Measurements from ENCODE around the gene IFNG.

Gene IFNG

DNA sequence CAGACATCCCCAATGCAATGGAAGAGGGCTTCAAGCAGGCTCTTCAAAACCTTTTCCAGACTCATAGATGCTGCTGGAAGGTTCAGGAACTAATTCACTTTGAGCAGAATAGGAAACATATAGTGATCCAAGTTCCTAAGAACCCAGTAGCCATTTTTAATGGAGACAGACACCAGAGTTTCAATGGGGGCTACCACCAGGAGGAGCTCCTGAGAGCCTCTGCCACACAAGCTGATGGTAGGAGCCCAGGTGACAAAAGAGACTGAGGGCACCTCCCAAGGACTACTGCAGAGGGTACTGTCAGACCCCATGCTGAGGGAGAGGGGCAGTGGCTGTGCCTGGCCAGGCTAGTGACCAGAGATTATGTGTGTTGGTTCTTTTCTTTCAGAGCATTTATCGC lies 45.9 kb downstream of the IFNG start:
- peak; percentile 57 for DNase-seq

DNA sequence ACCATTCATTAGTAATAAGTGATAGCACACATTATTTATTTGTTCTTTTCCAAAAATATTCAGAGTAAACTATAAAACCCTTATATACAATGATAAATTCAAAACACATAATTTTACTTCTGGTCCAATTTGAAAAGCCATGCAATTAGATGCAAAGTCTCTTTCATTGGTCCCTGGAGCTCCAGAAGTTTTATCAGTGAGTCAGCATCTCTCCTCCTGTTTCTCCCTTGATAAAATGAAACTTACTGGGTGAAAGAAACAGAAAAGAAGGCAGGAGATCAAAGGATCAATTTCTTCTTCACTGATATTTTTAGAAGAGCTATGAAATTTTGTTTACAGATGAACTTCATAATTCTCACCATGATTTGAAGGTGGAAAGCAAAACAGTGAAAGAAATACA lies 47.5 kb downstream of the IFNG start:
- no peak for DNase-seq

DNA sequence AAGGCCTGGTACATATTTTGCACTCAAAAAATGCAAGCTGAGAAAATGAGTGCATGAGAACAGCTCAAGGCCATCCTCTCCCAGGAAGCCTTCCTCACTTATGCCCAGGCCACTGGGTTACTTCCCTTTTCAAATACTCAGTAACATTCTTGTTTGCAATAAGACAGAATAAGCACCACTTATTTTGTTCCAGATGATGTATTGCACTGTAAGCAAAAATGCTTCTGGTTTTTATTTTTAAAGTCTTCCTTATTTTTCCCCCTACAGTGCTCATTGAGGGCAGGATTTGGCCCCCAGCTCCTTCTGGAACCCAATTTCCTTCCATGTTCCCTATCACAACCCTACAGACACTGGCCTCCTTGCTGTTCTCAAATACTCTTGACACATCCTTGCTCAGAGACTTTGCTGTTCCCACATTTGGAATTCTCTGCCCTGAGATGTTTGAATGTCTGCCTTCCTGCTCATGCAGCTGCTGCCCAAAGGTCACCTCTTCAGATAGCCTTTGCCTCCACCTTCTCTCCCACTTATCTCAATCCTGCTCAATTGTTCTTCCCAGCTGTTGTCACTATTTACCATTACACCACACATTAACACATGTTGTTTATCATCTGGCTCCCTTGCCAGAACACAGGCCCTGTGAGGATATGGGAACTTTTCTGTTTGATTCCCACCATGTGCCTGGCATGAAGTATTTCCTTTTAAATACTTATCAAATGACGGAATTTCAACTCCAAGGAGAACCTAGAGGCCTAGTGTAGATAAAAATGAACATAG lies 49.9 kb downstream of the IFNG start:
- no peak for DNase-seq

DNA sequence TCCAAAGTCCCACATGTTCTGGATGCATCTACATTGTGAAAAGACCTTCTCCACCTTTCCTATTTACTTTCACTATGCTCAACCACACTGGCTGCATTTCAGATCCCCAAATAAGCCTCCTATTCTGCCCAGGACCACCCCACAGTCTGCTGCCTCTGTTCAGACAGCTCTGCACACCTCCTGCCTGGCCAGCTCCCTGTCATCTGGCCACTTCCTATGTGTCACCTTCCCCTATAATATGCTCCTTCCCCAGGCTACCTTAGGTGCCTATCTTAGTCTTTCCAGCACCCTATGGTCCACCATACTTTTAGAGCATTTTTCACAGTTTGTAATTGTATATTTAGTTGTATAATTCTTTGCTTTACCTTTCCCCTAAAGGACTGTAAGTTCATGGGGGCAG lies 50.5 kb downstream of the IFNG start:
- no peak for DNase-seq

DNA sequence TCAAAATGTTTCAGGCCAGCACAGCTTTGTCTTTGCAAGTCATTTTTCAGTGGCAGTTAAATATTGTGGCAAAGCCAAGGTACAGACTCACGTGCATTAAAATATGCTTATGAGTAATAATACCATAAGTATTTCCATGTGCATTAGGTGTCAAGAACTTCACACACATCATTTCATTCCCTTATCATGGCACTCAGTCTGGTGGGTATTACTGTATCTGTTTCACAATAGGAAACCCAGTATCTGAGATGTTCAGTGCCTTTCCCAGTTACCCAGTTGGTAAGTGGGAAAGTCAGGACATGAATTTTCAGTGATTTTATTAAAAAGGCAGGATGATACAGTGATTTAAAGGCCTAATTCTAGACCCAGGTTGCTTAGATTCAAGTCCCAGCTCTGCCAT lies 52.9 kb downstream of the IFNG start:
- no peak for DNase-seq

DNA sequence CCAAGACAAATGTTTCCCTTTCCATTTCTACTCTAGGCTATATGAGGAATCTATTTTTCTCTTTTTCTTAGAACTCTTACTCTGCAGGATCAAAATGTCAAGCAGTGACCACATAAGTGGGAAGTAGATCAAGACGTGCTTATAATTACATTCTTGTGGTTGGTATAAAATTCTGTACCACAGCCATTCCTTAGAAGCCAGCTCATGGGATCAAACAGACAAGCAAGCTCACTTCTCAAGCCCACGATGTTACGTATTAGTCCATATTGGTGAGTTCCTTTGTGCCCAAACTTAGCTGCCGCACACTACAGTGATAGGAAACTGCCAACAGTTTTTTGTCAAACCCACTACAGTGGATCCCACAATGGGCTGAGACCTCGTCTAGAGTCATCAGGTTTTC lies 53.4 kb downstream of the IFNG start:
- no peak for DNase-seq

Data from CD4-positive, alpha-beta T cell treated with Interleukin-10 for 1 hour (primary cell).